ENCODE measurements around the gene DNAJB5.

DNAJB5 gene

DNA sequence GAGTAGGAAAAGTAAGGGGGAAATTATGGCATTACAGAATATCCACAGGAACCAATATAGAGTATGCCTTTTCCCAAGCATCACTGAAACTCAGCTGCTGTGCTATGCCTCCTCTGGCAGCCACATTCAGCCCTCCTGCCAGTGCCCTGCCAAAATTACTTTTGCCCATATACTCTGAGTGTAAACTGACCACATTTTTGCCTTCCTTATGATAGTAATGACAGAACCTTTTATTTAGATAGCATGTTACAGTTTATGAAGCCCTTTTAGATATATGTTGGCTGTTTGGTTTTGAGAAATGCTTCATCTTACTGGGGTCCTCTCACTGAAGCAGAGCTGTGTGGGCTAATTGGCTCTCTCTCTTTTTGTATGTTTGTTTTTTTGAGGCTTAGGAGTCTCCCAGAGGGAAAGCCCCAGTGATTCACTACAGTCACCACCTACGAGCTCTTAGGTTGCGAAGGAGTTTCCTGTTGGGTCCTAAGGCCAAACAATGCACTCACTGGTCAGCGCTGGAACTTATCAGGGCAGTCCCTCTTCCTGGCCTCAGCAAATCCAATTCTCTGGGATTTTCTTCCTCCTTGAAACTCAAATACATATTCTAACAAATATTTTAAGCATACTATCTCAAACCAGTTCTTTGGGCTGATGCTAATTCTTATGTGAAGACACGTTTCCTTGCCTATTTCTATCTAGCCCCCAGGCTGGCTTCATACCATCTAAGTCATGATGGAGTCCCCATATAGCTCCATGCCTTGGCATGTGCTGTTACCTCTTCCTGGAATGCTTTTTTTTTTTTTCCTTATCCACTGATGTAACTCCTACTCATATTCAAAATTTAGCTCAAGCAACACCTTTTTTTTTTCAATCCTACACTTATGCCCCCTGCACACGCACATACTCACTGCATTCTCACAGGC is 27.7 kb upstream of the DNAJB5 start:
- Histone ChIP-seq H3K27me3 (ENCODE audit: control insufficient read depth in 5 of 5, insufficient read depth in 4 of 5, low read length in 5 of 5) (peaks cover 10 to 53% (median 34%) of the 10 kb centered on the region in 5 donors), H3K4me3 (ENCODE audit: low read depth in 1 of 5, low read length in 5 of 5) (no peak overlapping the region), H3K4me1 (ENCODE audit: control insufficient read depth in 5 of 5, insufficient read depth in 5 of 5, low read length in 5 of 5) (peaks cover 0 to 9% (median 7%) of the 10 kb centered on the region in 5 donors), H3K27ac (ENCODE audit: low read depth, low read length) (no peak overlapping the region), H3K9ac (ENCODE audit: low read length in 5 of 5) (no peak overlapping the region), H3K36me3 (ENCODE audit: control insufficient read depth in 5 of 5, insufficient read depth in 5 of 5, low read length in 5 of 5) (no peaks in the 10 kb centered on the region), H3K9me3 (ENCODE audit: control insufficient read depth in 5 of 5, low read length in 5 of 5) (no peaks in the 10 kb centered on the region)

DNA sequence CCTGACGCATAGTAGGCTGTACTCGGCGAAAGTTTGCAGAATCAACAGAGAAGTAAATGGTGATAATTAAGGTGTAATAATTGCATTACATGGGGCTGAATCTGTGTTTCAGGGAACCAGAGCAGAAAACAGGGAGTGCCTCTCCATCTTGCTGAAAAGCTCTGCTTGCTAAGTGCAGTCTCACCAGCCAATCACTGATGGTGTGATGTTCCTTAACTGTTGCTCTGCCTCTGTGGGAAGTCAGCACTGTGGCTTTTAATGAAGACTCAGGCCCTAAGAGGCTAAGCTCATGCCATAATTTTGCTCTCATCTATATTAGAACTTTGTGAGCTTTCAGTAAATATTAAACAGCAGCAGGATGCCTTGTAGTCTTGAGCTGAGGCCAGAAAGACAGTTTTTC is 27.0 kb upstream of the DNAJB5 start:
- no peak overlapping the region for H3K27ac ChIP-seq (ENCODE audit: low read depth, low read length)
- H3K4me1 ChIP-seq (ENCODE audit: control insufficient read depth in 5 of 5, insufficient read depth in 5 of 5, low read length in 5 of 5), result peaks cover 0 to 6% (median 5%) of the 10 kb centered on the region in 5 donors
- no peaks in the 10 kb centered on the region for H3K9me3 ChIP-seq (ENCODE audit: control insufficient read depth in 5 of 5, low read length in 5 of 5)
- H3K27me3 ChIP-seq (ENCODE audit: control insufficient read depth in 5 of 5, insufficient read depth in 4 of 5, low read length in 5 of 5), result peaks cover 10 to 54% (median 31%) of the 10 kb centered on the region in 5 donors
- H3K9ac ChIP-seq (ENCODE audit: low read length in 5 of 5), result no peak overlapping the region
- no peaks in the 10 kb centered on the region for H3K36me3 ChIP-seq (ENCODE audit: control insufficient read depth in 5 of 5, insufficient read depth in 5 of 5, low read length in 5 of 5)
- no peak overlapping the region for H3K4me3 ChIP-seq (ENCODE audit: low read depth in 1 of 5, low read length in 5 of 5)

DNA sequence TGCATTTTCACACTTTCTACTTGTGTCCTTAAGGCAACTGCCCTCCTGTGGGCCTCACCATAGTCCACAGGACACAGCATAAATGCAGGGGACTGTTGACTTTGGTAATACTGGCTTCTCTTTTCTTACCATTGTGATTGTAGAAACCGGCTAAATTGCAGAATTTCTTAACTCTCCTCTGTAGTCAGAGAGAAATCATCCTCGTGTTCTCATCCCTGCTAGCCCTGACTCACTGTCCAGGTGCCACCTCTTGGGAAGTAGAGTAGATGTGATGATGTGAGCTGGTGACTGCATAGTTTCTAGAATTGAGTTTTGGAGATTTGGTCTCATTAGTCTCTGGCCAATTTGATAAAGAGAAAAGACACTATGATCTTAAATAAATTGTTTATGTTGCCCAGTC is 26.0 kb upstream of the DNAJB5 start:
- peaks cover 10 to 52% (median 31%) of the 10 kb centered on the region in 5 donors for H3K27me3 ChIP-seq (ENCODE audit: control insufficient read depth in 5 of 5, insufficient read depth in 4 of 5, low read length in 5 of 5)
- no peak overlapping the region for H3K4me3 ChIP-seq (ENCODE audit: low read depth in 1 of 5, low read length in 5 of 5)
- H3K9ac ChIP-seq (ENCODE audit: low read length in 5 of 5), result no peak overlapping the region
- no peaks in the 10 kb centered on the region for H3K9me3 ChIP-seq (ENCODE audit: control insufficient read depth in 5 of 5, low read length in 5 of 5)
- peaks cover 0 to 2% (median under 1%) of the 10 kb centered on the region in 5 donors for H3K4me1 ChIP-seq (ENCODE audit: control insufficient read depth in 5 of 5, insufficient read depth in 5 of 5, low read length in 5 of 5)
- H3K27ac ChIP-seq (ENCODE audit: low read depth, low read length), result no peak overlapping the region
- no peaks in the 10 kb centered on the region for H3K36me3 ChIP-seq (ENCODE audit: control insufficient read depth in 5 of 5, insufficient read depth in 5 of 5, low read length in 5 of 5)

DNA sequence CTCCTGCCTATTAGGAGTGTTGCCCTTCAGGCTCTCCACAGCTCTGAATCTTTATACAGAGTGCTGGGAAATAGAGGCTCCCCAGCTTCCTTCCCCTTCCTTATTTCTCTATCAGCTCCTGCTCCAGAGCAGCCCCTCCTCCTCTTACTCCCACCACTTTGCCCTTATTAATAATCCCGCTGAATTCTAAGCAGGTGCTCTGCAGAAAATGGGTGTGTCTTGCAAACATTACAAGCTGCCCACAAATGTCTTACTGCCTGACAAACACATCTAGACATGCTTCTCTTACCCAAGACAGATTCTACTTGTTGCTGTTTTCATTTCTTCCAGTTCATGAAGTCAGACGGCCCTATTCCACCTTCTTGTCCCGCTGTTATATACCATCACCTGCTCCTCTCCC is 25.1 kb upstream of the DNAJB5 start:
- no peak overlapping the region for H3K9ac ChIP-seq (ENCODE audit: low read length in 5 of 5)
- H3K9me3 ChIP-seq (ENCODE audit: control insufficient read depth in 5 of 5, low read length in 5 of 5), result no peaks in the 10 kb centered on the region
- H3K27me3 ChIP-seq (ENCODE audit: control insufficient read depth in 5 of 5, insufficient read depth in 4 of 5, low read length in 5 of 5), result peaks cover 7 to 44% (median 24%) of the 10 kb centered on the region in 5 donors
- no peaks in the 10 kb centered on the region for H3K4me1 ChIP-seq (ENCODE audit: control insufficient read depth in 5 of 5, insufficient read depth in 5 of 5, low read length in 5 of 5)
- no peak overlapping the region for H3K27ac ChIP-seq (ENCODE audit: low read depth, low read length)
- no peaks in the 10 kb centered on the region for H3K36me3 ChIP-seq (ENCODE audit: control insufficient read depth in 5 of 5, insufficient read depth in 5 of 5, low read length in 5 of 5)
- H3K4me3 ChIP-seq (ENCODE audit: low read depth in 1 of 5, low read length in 5 of 5), result no peak overlapping the region

DNA sequence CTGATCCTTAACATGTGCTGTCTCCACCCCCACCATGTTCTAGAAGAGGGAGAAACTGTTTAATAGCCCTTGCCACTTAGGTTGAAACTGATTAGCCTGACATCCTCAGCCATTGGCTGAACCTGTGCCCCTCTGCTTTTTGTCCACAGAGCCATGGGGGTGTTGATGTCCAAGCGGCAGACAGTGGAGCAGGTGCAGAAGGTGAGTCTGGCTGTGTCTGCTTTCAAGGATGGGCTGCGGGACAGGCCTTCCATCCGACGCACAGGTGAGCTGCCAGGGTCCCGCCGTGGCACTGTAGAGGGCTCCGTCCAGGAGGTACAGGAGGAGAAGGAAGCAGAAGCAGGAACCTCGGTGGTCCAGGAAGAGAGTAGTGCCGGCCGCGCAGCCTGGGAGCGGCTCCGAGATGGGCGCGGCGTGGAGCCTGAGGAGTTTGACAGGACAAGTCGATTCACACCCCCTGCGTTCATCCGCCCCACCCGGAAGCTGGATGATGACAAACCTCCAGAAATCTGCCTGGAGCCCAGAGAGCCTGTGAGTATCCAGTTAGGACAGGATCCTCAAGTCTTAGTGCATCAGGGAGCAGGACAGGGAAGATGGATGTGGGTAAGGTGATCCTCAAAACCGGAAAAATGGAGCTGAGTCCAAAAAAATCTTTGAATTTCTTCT is 18.3 kb upstream of the DNAJB5 start:
- peaks cover 0 to 14% (median 3%) of the 10 kb centered on the region in 5 donors for H3K27me3 ChIP-seq (ENCODE audit: control insufficient read depth in 5 of 5, insufficient read depth in 4 of 5, low read length in 5 of 5)

DNA sequence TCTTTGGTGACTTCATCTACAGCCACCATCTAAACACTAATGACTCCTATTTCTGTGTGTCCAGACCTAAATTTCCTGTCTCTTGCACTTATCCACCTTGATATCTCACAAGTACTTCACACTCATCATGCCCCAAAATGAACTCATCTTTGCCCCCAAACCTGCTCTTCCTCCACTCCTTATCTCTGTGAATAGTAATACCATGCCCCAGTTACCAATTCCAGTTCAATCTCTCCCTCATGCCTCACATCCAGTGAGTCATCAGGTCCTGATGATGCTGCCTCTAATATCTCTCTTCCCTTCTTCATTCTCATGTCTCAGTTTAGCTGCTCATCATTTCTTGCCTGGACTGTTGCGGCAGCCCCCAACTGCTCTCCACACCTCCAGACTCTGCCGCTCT is 14.9 kb upstream of the DNAJB5 start:
- peaks cover 0 to 6% (median 2%) of the 10 kb centered on the region in 5 donors for H3K27me3 ChIP-seq (ENCODE audit: control insufficient read depth in 5 of 5, insufficient read depth in 4 of 5, low read length in 5 of 5)
- H3K4me3 ChIP-seq (ENCODE audit: low read depth in 1 of 5, low read length in 5 of 5), result no peak overlapping the region
- no peaks in the 10 kb centered on the region for H3K36me3 ChIP-seq (ENCODE audit: control insufficient read depth in 5 of 5, insufficient read depth in 5 of 5, low read length in 5 of 5)
- no peak overlapping the region for H3K27ac ChIP-seq (ENCODE audit: low read depth, low read length)
- H3K9me3 ChIP-seq (ENCODE audit: control insufficient read depth in 5 of 5, low read length in 5 of 5), result no peaks in the 10 kb centered on the region
- H3K9ac ChIP-seq (ENCODE audit: low read length in 5 of 5), result no peak overlapping the region
- no peaks in the 10 kb centered on the region for H3K4me1 ChIP-seq (ENCODE audit: control insufficient read depth in 5 of 5, insufficient read depth in 5 of 5, low read length in 5 of 5)

More for the DNA sequence above, 18.3 kb upstream of the DNAJB5 start:
- Histone ChIP-seq H3K36me3 (ENCODE audit: control insufficient read depth in 5 of 5, insufficient read depth in 5 of 5, low read length in 5 of 5) (no peaks in the 10 kb centered on the region), H3K9ac (ENCODE audit: low read length in 5 of 5) (no peak overlapping the region), H3K27ac (ENCODE audit: low read depth, low read length) (no peak overlapping the region), H3K4me3 (ENCODE audit: low read depth in 1 of 5, low read length in 5 of 5) (no peak overlapping the region), H3K4me1 (ENCODE audit: control insufficient read depth in 5 of 5, insufficient read depth in 5 of 5, low read length in 5 of 5) (no peaks in the 10 kb centered on the region), H3K9me3 (ENCODE audit: control insufficient read depth in 5 of 5, low read length in 5 of 5) (no peaks in the 10 kb centered on the region)

DNA sequence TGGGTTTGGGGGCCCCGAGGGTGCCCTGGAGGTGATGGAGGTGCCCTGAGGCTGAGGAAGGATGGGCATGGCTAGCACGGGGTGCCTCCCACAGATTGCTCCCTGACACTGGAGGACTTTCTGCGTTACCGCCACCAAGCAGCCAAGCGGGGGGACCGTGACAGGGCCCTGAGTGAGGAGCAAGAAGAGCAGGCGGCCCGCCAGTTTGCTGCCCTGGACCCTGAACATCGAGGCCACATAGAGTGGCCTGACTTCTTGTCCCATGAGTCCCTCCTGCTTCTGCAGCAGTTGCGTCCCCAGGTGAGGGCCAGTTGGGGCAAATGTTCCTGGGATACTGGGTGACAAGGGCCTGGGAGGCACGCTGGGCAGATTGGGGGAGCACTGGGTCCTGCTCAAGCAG is 13.1 kb upstream of the DNAJB5 start:
- Histone ChIP-seq H3K9me3 (ENCODE audit: control insufficient read depth in 5 of 5, low read length in 5 of 5) (no peaks in the 10 kb centered on the region), H3K36me3 (ENCODE audit: control insufficient read depth in 5 of 5, insufficient read depth in 5 of 5, low read length in 5 of 5) (no peaks in the 10 kb centered on the region), H3K4me3 (ENCODE audit: low read depth in 1 of 5, low read length in 5 of 5) (no peak overlapping the region), H3K9ac (ENCODE audit: low read length in 5 of 5) (no peak overlapping the region), H3K27me3 (ENCODE audit: control insufficient read depth in 5 of 5, insufficient read depth in 4 of 5, low read length in 5 of 5) (peaks cover 0 to 6% (median 2%) of the 10 kb centered on the region in 5 donors), H3K27ac (ENCODE audit: low read depth, low read length) (no peak overlapping the region), H3K4me1 (ENCODE audit: control insufficient read depth in 5 of 5, insufficient read depth in 5 of 5, low read length in 5 of 5) (no peaks in the 10 kb centered on the region)

DNA sequence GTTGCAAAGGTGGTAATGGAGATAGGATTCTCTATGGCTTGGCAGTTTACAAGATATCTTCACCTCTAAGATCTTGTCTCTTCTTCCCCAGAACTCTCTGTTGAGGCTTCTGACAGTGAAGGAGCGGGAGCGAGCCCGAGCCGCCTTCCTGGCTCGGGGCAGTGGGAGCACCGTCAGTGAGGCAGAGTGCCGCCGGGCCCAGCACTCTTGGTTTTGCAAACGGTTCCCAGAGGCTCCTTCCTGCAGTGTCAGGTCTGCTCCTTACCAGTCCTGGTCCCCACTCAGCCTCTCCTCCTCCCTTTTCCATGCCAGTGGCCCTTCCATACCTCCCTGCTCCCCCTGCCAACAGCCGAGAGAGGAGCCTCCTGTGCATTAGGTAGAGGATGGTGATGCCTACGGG is 12.6 kb upstream of the DNAJB5 start:
- Histone ChIP-seq H3K27me3 (ENCODE audit: control insufficient read depth in 5 of 5, insufficient read depth in 4 of 5, low read length in 5 of 5) (peaks cover 0 to 6% (median 2%) of the 10 kb centered on the region in 5 donors), H3K27ac (ENCODE audit: low read depth, low read length) (no peak overlapping the region), H3K36me3 (ENCODE audit: control insufficient read depth in 5 of 5, insufficient read depth in 5 of 5, low read length in 5 of 5) (no peaks in the 10 kb centered on the region), H3K4me3 (ENCODE audit: low read depth in 1 of 5, low read length in 5 of 5) (no peak overlapping the region), H3K9me3 (ENCODE audit: control insufficient read depth in 5 of 5, low read length in 5 of 5) (no peaks in the 10 kb centered on the region), H3K9ac (ENCODE audit: low read length in 5 of 5) (no peak overlapping the region), H3K4me1 (ENCODE audit: control insufficient read depth in 5 of 5, insufficient read depth in 5 of 5, low read length in 5 of 5) (peaks cover 0 to 2% (median 0%) of the 10 kb centered on the region in 5 donors)

DNA sequence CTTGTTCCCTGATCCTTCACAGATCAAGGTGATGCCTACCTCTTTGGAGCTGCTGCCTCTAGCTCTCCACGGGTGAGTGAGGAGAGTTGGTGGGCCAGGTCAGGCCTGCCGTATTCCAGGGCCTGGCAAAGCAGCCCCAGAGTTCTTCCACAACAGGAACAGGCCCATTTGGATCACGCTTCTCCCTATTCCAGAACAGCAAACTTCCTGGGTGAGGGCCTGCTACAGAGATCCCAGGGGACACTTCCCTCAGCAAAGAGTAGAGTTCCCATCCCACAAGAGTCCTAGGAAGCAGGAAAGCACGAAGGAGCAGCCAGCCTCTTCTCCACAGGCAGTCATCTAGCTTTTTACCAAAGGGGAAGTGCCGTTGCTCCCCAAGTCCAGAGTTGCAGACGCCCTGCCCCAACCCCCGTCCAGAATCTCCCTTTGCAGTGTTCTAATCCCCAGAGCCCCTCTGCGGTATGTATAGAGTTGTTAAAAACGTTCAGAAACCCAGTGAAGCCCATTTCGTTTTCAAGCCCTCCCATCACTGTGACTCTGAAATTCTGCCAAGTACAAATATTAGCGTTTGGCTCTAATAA is 9.3 kb upstream of the DNAJB5 start:
- H3K9me3 ChIP-seq (ENCODE audit: control insufficient read depth in 5 of 5, low read length in 5 of 5), result no peaks in the 10 kb centered on the region
- H3K9ac ChIP-seq (ENCODE audit: low read length in 5 of 5), result no peak overlapping the region
- no peaks in the 10 kb centered on the region for H3K36me3 ChIP-seq (ENCODE audit: control insufficient read depth in 5 of 5, insufficient read depth in 5 of 5, low read length in 5 of 5)
- peaks cover 0 to 6% (median 0%) of the 10 kb centered on the region in 5 donors for H3K27me3 ChIP-seq (ENCODE audit: control insufficient read depth in 5 of 5, insufficient read depth in 4 of 5, low read length in 5 of 5)
- H3K4me1 ChIP-seq (ENCODE audit: control insufficient read depth in 5 of 5, insufficient read depth in 5 of 5, low read length in 5 of 5), result peaks cover 0 to 15% (median 0%) of the 10 kb centered on the region in 5 donors
- H3K27ac ChIP-seq (ENCODE audit: low read depth, low read length), result no peak overlapping the region
- no peak overlapping the region for H3K4me3 ChIP-seq (ENCODE audit: low read depth in 1 of 5, low read length in 5 of 5)

DNA sequence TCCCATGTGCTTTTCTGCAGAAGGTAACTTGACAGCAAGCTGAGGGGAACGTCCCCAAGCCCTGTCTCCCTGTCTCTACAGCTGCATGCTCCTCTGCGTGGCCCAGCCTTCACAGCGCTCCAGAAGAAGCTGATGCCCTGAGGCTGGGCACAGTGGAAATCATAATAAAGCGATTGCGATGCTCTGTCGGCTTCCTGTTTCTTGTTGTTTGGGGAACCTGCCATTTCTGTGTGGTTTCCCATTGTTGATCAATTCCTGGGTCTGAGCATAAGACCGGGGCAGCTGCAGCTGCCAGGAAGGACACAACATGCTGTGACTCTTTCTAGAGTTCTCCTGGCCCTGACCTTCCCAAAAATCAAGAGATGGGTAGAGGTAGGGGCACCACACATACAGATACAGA is 7.2 kb upstream of the DNAJB5 start:
- Histone ChIP-seq H3K4me1 (ENCODE audit: control insufficient read depth in 5 of 5, insufficient read depth in 5 of 5, low read length in 5 of 5) (peaks cover 0 to 27% (median 2%) of the 10 kb centered on the region in 5 donors), H3K9me3 (ENCODE audit: control insufficient read depth in 5 of 5, low read length in 5 of 5) (no peaks in the 10 kb centered on the region), H3K4me3 (ENCODE audit: low read depth in 1 of 5, low read length in 5 of 5) (no peak overlapping the region), H3K36me3 (ENCODE audit: control insufficient read depth in 5 of 5, insufficient read depth in 5 of 5, low read length in 5 of 5) (no peaks in the 10 kb centered on the region), H3K27ac (ENCODE audit: low read depth, low read length) (no peak overlapping the region), H3K27me3 (ENCODE audit: control insufficient read depth in 5 of 5, insufficient read depth in 4 of 5, low read length in 5 of 5) (no peaks in the 10 kb centered on the region), H3K9ac (ENCODE audit: low read length in 5 of 5) (no peak overlapping the region)

Measured in subcutaneous abdominal adipose tissue (tissue), 5 donors.